Adrenal gland (tissue), 12 donors: ENCODE results near the gene CMTM5. TPM values are rescaled to one million over a fixed set of nuclear protein-coding genes. Genes with fewer than 3 reads are reported as not detected.

Experiments used
- DNase-seq, 7 donors: peaks; one replicate each; pipeline ENCODE4 v3.0.0-alpha.2; 2019 to 2020
- H3K27ac ChIP-seq, 5 donors: fragments of 200-600 bp; sonication (generic) in 4 of 5; 1 replicate in 3 of 5; 2 replicates in 2 of 5; pipeline versions ENCODE4 v1.5.1 to v1.8.0; 2016 to 2020; ENCODE audit warnings: mild to moderate bottlenecking in 1 of 5
- H3K27me3 ChIP-seq: fragments of 200-600 bp; 2 replicates; pipeline ENCODE4 v1.8.0; 2021
- H3K36me3 ChIP-seq, 2 donors: fragments of 200-600 bp; replicated peaks in 1 of 2; 1 replicate in 1 of 2; 2 replicates in 1 of 2; pipeline versions ENCODE4 v1.5.1 to v1.8.0; 2018 to 2022
- H3K4me1 ChIP-seq, 2 donors: fragments of 200-600 bp; replicated peaks in 1 of 2; 1 replicate in 1 of 2; 2 replicates in 1 of 2; pipeline versions ENCODE4 v1.5.1 to v1.8.0; 2018 to 2021
- H3K4me3 ChIP-seq, 4 donors: fragments of 200-600 bp; sonication (generic) in 3 of 4; one replicate each; pipeline ENCODE4 v1.5.1; 2016 to 2018
- H3K9me3 ChIP-seq, 3 donors: fragments of 200-600 bp; sonication (generic) in 1 of 3; replicated peaks in 1 of 3; 1 replicate in 2 of 3; 2 replicates in 1 of 3; pipeline versions ENCODE4 v1.5.1 to v1.8.0; 2016 to 2021
- CTCF ChIP-seq, 6 experiments: fragments of 450-650 bp in 4 of 6; fragments of 200-600 bp in 2 of 6; sonication (generic) in 1 of 6; IDR thresholded peaks; 1 replicate in 5 of 6; 2 replicates in 1 of 6; pipeline versions ENCODE4 v1.5.1 to v1.8.0; 2016 to 2021; ENCODE audit warnings: antibody characterized with exemption in 6 of 6, mild to moderate bottlenecking in 2 of 6, moderate library complexity in 1 of 6
- POLR2A ChIP-seq, 2 donors: fragments of 450-650 bp; IDR thresholded peaks; one replicate each; pipeline ENCODE4 v1.6.1; 2017; ENCODE audit warnings: antibody characterized with exemption in 2 of 2, mild to moderate bottlenecking in 2 of 2, moderate library complexity in 1 of 2
- WGBS, 4 donors: extraction: QIAGEN DNeasy Blood & Tissue Kit in 2 of 4; methylation state at CpG; one replicate each; pipeline versions ENCODE4 v1.1.5 to v1.1.7; 2013 to 2017; 5-methylcytosine and 5-hydroxymethylcytosine counted together
- intact Hi-C, 2 donors: fragments of 100-400 bp; cut with DNase I; formaldehyde crosslinking; loops; one replicate each; pipeline versions ENCODE4 v1.14.1 to v1.15.0; 2022 to 2023
- polyA plus RNA-seq, 3 donors: library from polyadenylated mRNA; stranded (reverse); fragments of 200-250 nt in 2 of 3; fragments of 350-450 nt in 1 of 3; fragmentation: Illumina TruSeq in 1 of 3; extraction: RNeasy Lipid Tissue Mini Kit (QIAGEN cat#74804) in 1 of 3; gene quantifications; one replicate each; pipeline ENCODE4 v1.2.3, GENCODE V29; 2013 to 2014
- total RNA-seq, 9 donors: library from RNA; depleted of rRNA in 4 of 9; stranded (reverse); fragments of >200 nt in 4 of 9; fragments of 120-200 nt in 1 of 9; fragmentation: NEBNext Ultra II Directional in 1 of 9; extraction: Animal tissue kit (Norgen Biotek cat#: 25700) in 1 of 9; gene quantifications; one replicate each; pipeline versions ENCODE4 v1.1.0 to v1.2.4, GENCODE V29; 2013 to 2023
- donor health status: healthy with polysubstance abuse.
- donor health status: Bipolar disorder and iron deficiency.
- donor health status: DM: yes; HTN: yes; CAD: no.
- donor health status: DM: no; HTN: no; CAD: no.
- donor health status: DM: no; HTN: no; CAD: no.
- donor health status: DM: yes; HTN: yes; CAD: no.

The CMTM5 gene
- total and polyA plus RNA-seq, 12 donors: 0.34 to 2.6 (median 0.89) TPM; not detected in 5

- peak in 1 of 7 donors; percentile 50 for DNase-seq
- H3K4me1 ChIP-seq: peaks cover 5 to 14% of the 10 kb centered on the region in 2 donors
- no peaks in the 10 kb centered on the region for H3K9me3 ChIP-seq
- H3K27ac ChIP-seq: peak overlapping the region in 2 of 5 donors; percentile 70 to 80
- TF ChIP-seq POLR2A (IDR thresholded peaks at IDR 0.05): no peak
- no peak for TF ChIP-seq CTCF (IDR thresholded peaks at IDR 0.05)
- intact Hi-C loops: no loop called here
- peaks cover 11% of the 10 kb centered on the region for H3K27me3 ChIP-seq
- WGBS, 4 donors: 9 to 30% (median 16%) methylated on average over 13 to 61 of the region's 61 CpGs
- peak overlapping the region in 2 of 4 donors; percentile 1 to 73 for H3K4me3 ChIP-seq
- no peaks in the 10 kb centered on the region for H3K36me3 ChIP-seq
These were observed 25.0 kb upstream of the CMTM5 start for GRCh38 chr14:23351681-23352505.

- H3K4me3 ChIP-seq: peak within 1 kb of the TSS in 2 of 4 donors; percentile 1 to 73
- no peaks in the 10 kb centered on the region for H3K9me3 ChIP-seq
- intact Hi-C loops: no loop called here
- peak within 1 kb of the TSS in 2 of 5 donors; percentile 70 to 80 for H3K27ac ChIP-seq
- DNase-seq: peak; percentile 77 to 94 (median 81)
- peaks cover 5 to 14% of the 10 kb centered on the region in 2 donors for H3K4me1 ChIP-seq
- TF ChIP-seq POLR2A (IDR thresholded peaks at IDR 0.05): peak; percentile 77 to 84
- TF ChIP-seq CTCF (IDR thresholded peaks at IDR 0.05): peak in 1 of 6 experiments; percentile 11
- WGBS, 4 donors: 1% methylated on average over 20 to 42 of the region's 42 CpGs
- H3K36me3 ChIP-seq: no peaks in the 10 kb centered on the region
- peaks cover 11% of the 10 kb centered on the region for H3K27me3 ChIP-seq
These were observed 24.1 kb upstream of the CMTM5 start, which contains the start of gene SLC22A17 for GRCh38 chr14:23352506-23353432. Gene SLC22A17 (minus strand): TSS chr14:23352887.

GRCh38 chr14:23353433-23353780 lies 23.4 kb upstream of the CMTM5 start:
- WGBS, 4 donors: 81 to 88% (median 84%) methylated on average over 5 of the region's 5 CpGs
- Histone ChIP-seq H3K27ac (peak overlapping the region in 1 of 5 donors; percentile 80), H3K9me3 (no peaks in the 10 kb centered on the region), H3K27me3 (peaks cover 11% of the 10 kb centered on the region), H3K4me1 (peaks cover 5 to 14% of the 10 kb centered on the region in 2 donors), H3K4me3 (no peak overlapping the region), H3K36me3 (no peaks in the 10 kb centered on the region)
- DNase-seq: peak in 1 of 7 donors; percentile 52
- TF ChIP-seq POLR2A (IDR thresholded peaks at IDR 0.05) (no peak), CTCF (IDR thresholded peaks at IDR 0.05) (no peak)
- intact Hi-C loops: no loop called here

- Histone ChIP-seq H3K27me3 (peaks cover 11% of the 10 kb centered on the region), H3K27ac (no peak overlapping the region), H3K9me3 (no peaks in the 10 kb centered on the region), H3K4me1 (peaks cover 5 to 14% of the 10 kb centered on the region in 2 donors), H3K4me3 (no peak overlapping the region), H3K36me3 (no peaks in the 10 kb centered on the region)
- TF ChIP-seq POLR2A (IDR thresholded peaks at IDR 0.05): no peak
- TF ChIP-seq CTCF (IDR thresholded peaks at IDR 0.05): no peak
- intact Hi-C loops: no loop called here
- 70 to 85% (median 80%) methylated on average over 6 of the region's 6 CpGs for WGBS, 4 donors
- DNase-seq: peak in 1 of 7 donors; percentile 48
These were observed 21.9 kb upstream of the CMTM5 start for GRCh38 chr14:23354990-23355389.
